Sigmoid colon (tissue), 4 donors: ENCODE data around the gene LENEP.
A peak's percentile ranks its signal among the peaks of the same experiment; 100 is the strongest.

ENCODE experiments used
- CTCF ChIP-seq, 4 experiments: fragments of 450-650 bp in 3 of 4; fragments of 200-600 bp in 1 of 4; IDR thresholded peaks; one replicate each; pipeline ENCODE4 v1.5.1; 2016 to 2019; ENCODE audit warnings: antibody characterized with exemption in 4 of 4, mild to moderate bottlenecking in 3 of 4, moderate library complexity in 2 of 4
- POLR2A ChIP-seq, 2 donors: fragments of 450-650 bp; IDR thresholded peaks; one replicate each; pipeline ENCODE4 v1.6.1; 2016; ENCODE audit warnings: antibody characterized with exemption in 2 of 2, mild to moderate bottlenecking in 2 of 2, moderate library complexity in 2 of 2
- POLR2AphosphoS5 ChIP-seq, 4 donors: sonication (generic); formaldehyde crosslinking; IDR thresholded peaks; one replicate each; pipeline ENCODE4 v1.6.1; 2017; ENCODE audit warnings: antibody characterized with exemption in 4 of 4

DNA sequence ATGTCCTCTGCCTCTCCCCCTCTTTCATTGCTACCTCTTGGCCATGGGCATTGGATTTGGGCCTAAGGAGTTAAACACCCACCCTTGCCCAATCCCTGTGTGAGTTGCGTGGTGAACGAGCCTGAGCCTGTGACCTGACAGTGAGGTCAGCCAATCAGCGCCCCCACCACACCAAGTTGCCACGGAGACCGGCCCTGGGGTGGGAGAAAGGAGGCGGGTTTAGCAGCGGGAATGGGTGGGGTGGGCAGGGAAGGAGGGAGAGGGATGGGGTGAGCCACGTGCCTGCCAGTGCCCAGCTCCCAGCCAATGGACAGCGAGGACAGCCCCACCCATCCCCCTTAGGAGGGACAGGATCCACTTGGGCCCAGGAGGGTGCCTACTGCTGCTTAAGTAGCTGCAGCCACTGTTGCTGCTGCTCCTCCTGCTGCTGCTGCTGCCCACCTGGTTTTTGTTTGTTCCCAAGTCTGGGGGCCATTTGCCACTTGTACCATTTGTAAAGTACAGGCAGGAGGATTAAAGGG is 18.7 kb downstream of the LENEP start:
- TF ChIP-seq CTCF (IDR thresholded peaks at IDR 0.05) (no peak), POLR2A (IDR thresholded peaks at IDR 0.05) (peak in 1 of 2 donors; percentile 57), POLR2AphosphoS5 (IDR thresholded peaks at IDR 0.05) (peak in 2 of 4 donors; percentile 16 to 60)
